ENCODE data around the gene SYNGAP1.

DNA sequence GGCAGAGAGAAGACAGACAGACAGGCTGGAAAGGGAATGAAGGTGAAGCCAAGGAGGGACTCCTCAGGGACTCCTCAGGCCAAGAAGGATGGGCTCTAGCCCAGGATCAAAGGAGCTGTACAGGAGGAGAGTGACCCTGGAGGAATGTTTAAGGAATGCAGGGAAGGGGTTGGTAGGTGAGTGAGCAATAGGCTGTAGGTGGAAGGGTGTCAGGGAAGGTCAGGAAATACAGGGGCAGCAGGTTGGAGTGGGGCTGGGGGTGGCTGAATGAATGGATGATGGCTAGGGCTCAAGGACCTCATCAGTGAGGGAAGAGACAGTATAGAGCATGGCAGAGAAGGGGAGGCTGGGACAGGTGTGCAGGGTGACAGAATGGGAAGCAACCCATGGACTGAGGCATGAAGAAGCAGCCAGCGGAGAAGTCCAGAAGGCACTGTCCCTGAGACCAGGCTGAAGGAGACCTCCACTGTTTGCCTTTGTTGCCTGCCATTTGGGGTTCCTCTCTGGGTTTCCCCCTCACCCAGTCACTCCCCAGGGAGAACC is 13.2 kb downstream of the SYNGAP1 start:
- no peak for TF ChIP-seq CTCF (IDR thresholded peaks at IDR 0.05; ENCODE audit: low read length)
- no peak for TF ChIP-seq EZH2phosphoT487 (IDR thresholded peaks at IDR 0.05; ENCODE audit: low read length)

Data from MM.1S (cell line).